Bronchial smooth muscle cell (primary cell): ENCODE results near the gene KRTAP9-4. TPM values are rescaled to one million over a fixed set of nuclear protein-coding genes. Genes with fewer than 3 reads are reported as not detected.

Experiments
- total RNA-seq: library from RNA; depleted of rRNA; stranded (reverse); fragments of >200 nt; gene quantifications from 2 replicates; pipeline ENCODE4 v1.2.1, GENCODE V29; 2014

Gene KRTAP9-4
- not detected in 2 replicates for total RNA-seq

GRCh38 chr17:41249637-41250240 is at the start of gene KRTAP9-4:
Gene KRTAP9-4 (plus strand): TSS chr17:41249687. CDS start chr17:41249721, 34 bp downstream.

GRCh38 chr17:41226598-41227095 is 22.8 kb upstream of the KRTAP9-4 start, which contains the start of gene KRTAP9-2:
Gene KRTAP9-2 (plus strand): TSS chr17:41226648. CDS start chr17:41226655, 7 bp downstream.

GRCh38 chr17:41232399-41233105 is 16.9 kb upstream of the KRTAP9-4 start, which contains the start of gene KRTAP9-3:
Gene KRTAP9-3 (plus strand): TSS chr17:41232449. CDS start chr17:41232502, 53 bp downstream.

GRCh38 chr17:41237949-41238437 is 11.5 kb upstream of the KRTAP9-4 start, which contains the start of gene KRTAP9-8:
Gene KRTAP9-8 (plus strand): TSS chr17:41237999. CDS start chr17:41238052, 53 bp downstream.

GRCh38 chr17:41255381-41256290 is 6.1 kb downstream of the KRTAP9-4 start, which contains the start of gene KRTAP9-9:
Gene KRTAP9-9 (plus strand): TSS chr17:41255384.

GRCh38 chr17:41265078-41265477 is 15.6 kb downstream of the KRTAP9-4 start, which contains the start of gene KRTAP9-6:
Gene KRTAP9-6 (plus strand): TSS chr17:41265378. CDS start chr17:41265378, 0 bp downstream.

GRCh38 chr17:41275648-41276190 is 26.2 kb downstream of the KRTAP9-4 start, which contains the start of gene KRTAP9-7:
Gene KRTAP9-7 (plus strand): TSS chr17:41275698. CDS start chr17:41275698, 0 bp downstream.

Other genes starting within 250 kb of the KRTAP9-4 start
- not detected in 2 replicates for gene KRTAP3-2, start 249.8 kb upstream of the KRTAP9-4 start, total RNA-seq
- gene KRTAP3-1, start 240.6 kb upstream of the KRTAP9-4 start, total RNA-seq: not detected in 2 replicates
- not detected in 2 replicates for gene KRTAP1-5, start 222.5 kb upstream of the KRTAP9-4 start, total RNA-seq
- not detected in 2 replicates for gene KRTAP1-4, start 219.5 kb upstream of the KRTAP9-4 start, total RNA-seq
- gene KRTAP1-3, start 214.8 kb upstream of the KRTAP9-4 start, total RNA-seq: not detected in 2 replicates
- gene KRTAP1-1, start 208.2 kb upstream of the KRTAP9-4 start, total RNA-seq: not detected in 2 replicates
- not detected in 2 replicates for gene KRTAP2-1, start 202.4 kb upstream of the KRTAP9-4 start, total RNA-seq
- gene KRTAP2-2, start 194.5 kb upstream of the KRTAP9-4 start, total RNA-seq: not detected in 2 replicates
- gene KRTAP2-3, start 189.6 kb upstream of the KRTAP9-4 start, total RNA-seq: not detected in 2 replicates
- not detected in 2 replicates for gene KRTAP2-4, start 183.8 kb upstream of the KRTAP9-4 start, total RNA-seq
- not detected in 2 replicates for gene KRTAP4-7, start 165.5 kb upstream of the KRTAP9-4 start, total RNA-seq
- gene KRTAP4-8, start 151.5 kb upstream of the KRTAP9-4 start, total RNA-seq: not detected in 2 replicates
- gene KRTAP4-16, start 147.5 kb upstream of the KRTAP9-4 start, total RNA-seq: not detected in 2 replicates
- not detected in 2 replicates for gene KRTAP4-9, start 144.3 kb upstream of the KRTAP9-4 start, total RNA-seq
- not detected in 2 replicates for gene KRTAP4-11, start 131.3 kb upstream of the KRTAP9-4 start, total RNA-seq
- gene KRTAP4-12, start 125.5 kb upstream of the KRTAP9-4 start, total RNA-seq: not detected in 2 replicates
- not detected in 2 replicates for gene KRTAP4-6, start 109.1 kb upstream of the KRTAP9-4 start, total RNA-seq
- not detected in 2 replicates for gene KRTAP4-5, start 99.9 kb upstream of the KRTAP9-4 start, total RNA-seq
- gene KRTAP4-4, start 88.9 kb upstream of the KRTAP9-4 start, total RNA-seq: not detected in 2 replicates
- gene KRTAP4-3, start 81.5 kb upstream of the KRTAP9-4 start, total RNA-seq: not detected in 2 replicates
- not detected in 2 replicates for gene KRTAP4-2, start 71.5 kb upstream of the KRTAP9-4 start, total RNA-seq
- not detected in 2 replicates for gene KRTAP4-1, start 64.8 kb upstream of the KRTAP9-4 start, total RNA-seq
- gene KRTAP9-1, start 59.8 kb upstream of the KRTAP9-4 start, total RNA-seq: not detected in 2 replicates
- gene KRTAP9-2, start 23.0 kb upstream of the KRTAP9-4 start, total RNA-seq: not detected in 2 replicates
- not detected in 2 replicates for gene KRTAP9-3, start 17.2 kb upstream of the KRTAP9-4 start, total RNA-seq
- not detected in 2 replicates for gene KRTAP9-8, start 11.7 kb upstream of the KRTAP9-4 start, total RNA-seq
- not detected in 2 replicates for gene KRTAP9-9, start 5.7 kb downstream of the KRTAP9-4 start, total RNA-seq
- not detected in 2 replicates for gene KRTAP9-6, start 15.7 kb downstream of the KRTAP9-4 start, total RNA-seq
- gene KRTAP9-7, start 26.0 kb downstream of the KRTAP9-4 start, total RNA-seq: not detected in 2 replicates
- gene KRTAP29-1, start 53.2 kb downstream of the KRTAP9-4 start, total RNA-seq: not detected in 2 replicates
- not detected in 2 replicates for gene KRTAP16-1, start 59.6 kb downstream of the KRTAP9-4 start, total RNA-seq
- gene KRTAP17-1, start 66.0 kb downstream of the KRTAP9-4 start, total RNA-seq: not detected in 2 replicates
- gene KRT33A, start 101.1 kb downstream of the KRTAP9-4 start, total RNA-seq: not detected in 2 replicates
- not detected in 2 replicates for gene KRT33B, start 120.1 kb downstream of the KRTAP9-4 start, total RNA-seq
- gene KRT34, start 132.6 kb downstream of the KRTAP9-4 start, total RNA-seq: not detected in 2 replicates
- gene KRT31, start 147.9 kb downstream of the KRTAP9-4 start, total RNA-seq: not detected in 2 replicates
- not detected in 2 replicates for gene KRT37, start 174.9 kb downstream of the KRTAP9-4 start, total RNA-seq
- gene KRT38, start 191.3 kb downstream of the KRTAP9-4 start, total RNA-seq: not detected in 2 replicates
- 0.16 TPM in 1 of 2 replicates, not detected in the other for gene KRT32, start 217.7 kb downstream of the KRTAP9-4 start, total RNA-seq
- not detected in 2 replicates for gene KRT35, start 231.5 kb downstream of the KRTAP9-4 start, total RNA-seq
- gene KRT36, start 240.2 kb downstream of the KRTAP9-4 start, total RNA-seq: not detected in 2 replicates